ENCODE data around the gene SLC6A9. TPM values are rescaled to one million over a fixed set of nuclear protein-coding genes. Genes with fewer than 3 reads are reported as not detected.
A peak's percentile ranks its signal among the peaks of the same experiment; 100 is the strongest.

Gene SLC6A9
- total and polyA plus RNA-seq, 2 of the 8 experiments (the other 6 are each of a cell fraction or from before 2014, with no cell fraction given) = 20.2 to 24.2 TPM

DNA sequence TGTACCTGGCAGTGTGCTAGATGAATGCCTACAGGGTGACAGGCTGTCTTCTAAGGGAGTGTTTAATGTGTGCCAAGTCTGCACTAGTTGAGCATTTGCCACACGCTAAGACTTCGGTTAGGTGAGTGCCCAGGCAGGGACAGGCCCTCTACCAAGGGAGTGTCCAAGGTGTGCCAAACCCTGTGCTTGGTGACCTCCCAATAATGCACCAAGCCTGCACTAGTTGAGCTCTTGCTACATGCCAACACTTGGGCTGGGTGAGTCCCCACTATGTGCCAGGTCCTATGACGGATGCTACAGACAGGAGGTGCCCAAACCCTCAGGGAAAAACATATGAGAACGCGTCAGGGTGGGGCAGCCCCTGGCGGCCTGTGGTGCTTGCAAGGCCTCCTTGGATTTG lies 10.8 kb downstream of the SLC6A9 start:
- TF ChIP-seq POLR2AphosphoS5 (IDR thresholded peaks at IDR 0.05; ENCODE audit: low read depth, low read length) = no peak
- Histone ChIP-seq H2BK15ac (ENCODE audit: low read length) (no peak overlapping the region), H4K20me1 (replicated peaks in 1 of 2; ENCODE audit: control insufficient read depth in 1 of 2, insufficient read depth in 2 of 2, low read length in 2 of 2) (peaks cover 0 to 10% of the 10 kb centered on the region in 2 experiments), H4K91ac (replicated peaks; ENCODE audit: insufficient read length, low read length) (no peak overlapping the region), H3K56ac (replicated peaks; ENCODE audit: insufficient read length, low read depth, low read length) (no peak overlapping the region), H4K8ac (ENCODE audit: extremely low read depth, insufficient read depth, low read length) (no peak overlapping the region), H3K9me3 (ENCODE audit: insufficient read depth in 2 of 2, low read depth in 1 of 2, low read length in 1 of 2) (no peaks in the 10 kb centered on the region), H3K4ac (replicated peaks; ENCODE audit: insufficient read length, low read depth, low read length) (no peak overlapping the region), H3K79me2 (ENCODE audit: control insufficient read depth in 1 of 2, insufficient read depth in 2 of 2, low read length in 2 of 2) (no peaks in the 10 kb centered on the region), H3K4me3 (ENCODE audit: extremely low read depth in 1 of 4, insufficient read depth in 2 of 4, low read depth in 3 of 4, low read length in 4 of 4) (no peak overlapping the region), H3K14ac (ENCODE audit: insufficient read length) (no peak overlapping the region), H3K27ac (ENCODE audit: low read depth, low read length) (no peak overlapping the region), H3K4me1 (replicated peaks in 1 of 4; ENCODE audit: control insufficient read depth in 3 of 4, insufficient read depth in 4 of 4, low read length in 3 of 4) (peaks cover 0 to 8% (median 2%) of the 10 kb centered on the region in 4 experiments; a peak in 4 of 7 replicates), H2BK5ac (ENCODE audit: low read depth, low read length) (0 out of 2 replicates have a peak overlapping the region, but pooled peaks have one; percentile 12), H2BK12ac (ENCODE audit: low read depth, low read length) (no peak overlapping the region), H3K79me1 (ENCODE audit: low read depth, low read length) (0 out of 2 replicates have a peak, but pooled peaks cover 3% of the 10 kb centered on the region), H4K5ac (ENCODE audit: insufficient read length, low read depth, low read length) (no peak overlapping the region), H3K23ac (ENCODE audit: insufficient read length) (no peak overlapping the region), H2BK20ac (ENCODE audit: low read length) (no peak overlapping the region), H3K23me2 (ENCODE audit: low read depth, low read length) (no peaks in the 10 kb centered on the region), H2AFZ (ENCODE audit: low read length) (no peak overlapping the region), H3K18ac (ENCODE audit: extremely low read depth, low read length) (no peak overlapping the region), H2BK120ac (replicated peaks; ENCODE audit: low read depth, low read length) (no peak overlapping the region), H2AK5ac (ENCODE audit: low read depth, low read length) (no peak overlapping the region), H3K9ac (replicated peaks in 1 of 4; ENCODE audit: extremely low read depth in 1 of 4, low read depth in 3 of 4, low read length in 3 of 4) (no peak overlapping the region), H3K27me3 (replicated peaks in 1 of 4; ENCODE audit: control insufficient read depth in 3 of 4, extremely low read depth in 1 of 4, insufficient read depth in 3 of 4, low read length in 3 of 4) (no peaks in the 10 kb centered on the region), H3K4me2 (ENCODE audit: insufficient read depth in 1 of 2, low read depth in 2 of 2, low read length in 2 of 2) (no peak overlapping the region), H3K36me3 (ENCODE audit: control insufficient read depth in 2 of 4, insufficient read depth in 4 of 4, low read length in 3 of 4) (peaks cover 3 to 18% (median 11%) of the 10 kb centered on the region in 4 experiments; a peak in 7 of 8 replicates)
- ChIA-PET CTCF (ENCODE audit: partially characterized antibody) (interaction anchor here (0.9 to 16.6 kb wide), 10 partner anchors 9 to 260 kb away, joined by 3 to 252 read pairs (median 7); partner anchors contain the start of gene SLC6A9), POLR2A (ENCODE audit: partially characterized antibody) (interaction anchor here (0.7 to 27.1 kb wide), 4 partner anchors 5 to 66 kb away, joined by 3 to 544 read pairs (median 274); partner anchors contain the start of gene SLC6A9)
- no peak for FAIRE-seq
- WGBS, 2 experiments (ENCODE audit: extremely low coverage in 1 of 2, insufficient coverage in 1 of 2, insufficient read length in 1 of 2, insufficient replicate concordance in 2 of 2, low coverage in 1 of 2, low lambda C conversion rate in 2 of 2, missing lambda C conversion rate in 1 of 2) = 81% methylated on average over 6 of the region's 6 CpGs; no CpG with 5 or more reads in 1 of the 2 experiments
- no peak for DNase-seq (ENCODE audit: low read depth in 1 of 2, low spot score in 2 of 2)

Measured in H1 (cell line).